NCI-H2171 (cell line): ENCODE measurements around the gene COLEC12.

ENCODE experiments used
- DNase-seq: peaks from one replicate; lab custom pipeline; 2025; lab: John Stamatoyannopoulos, UW

The COLEC12 gene

DNA sequence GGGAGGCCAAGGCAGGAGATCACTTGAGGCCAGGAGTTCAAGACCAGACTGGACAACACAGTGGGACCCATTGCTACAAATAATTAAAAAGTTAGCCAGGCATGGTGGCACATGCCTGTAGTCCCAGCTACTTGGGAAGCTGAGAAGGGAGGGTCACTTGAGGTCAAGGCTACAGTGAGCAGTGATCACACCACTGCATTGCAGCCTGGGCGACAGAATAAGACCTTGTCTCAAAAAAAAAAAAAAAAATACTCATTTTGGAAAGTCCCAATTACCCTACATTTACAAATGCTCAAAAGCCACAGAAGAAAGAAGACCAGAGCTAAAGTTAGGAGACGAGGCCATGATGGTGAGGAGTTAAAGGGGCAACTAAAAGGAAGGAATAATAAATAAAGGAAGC is 61.9 kb downstream of the COLEC12 start:
- DNase-seq: no peak

- no peak for DNase-seq
These were observed 64.6 kb downstream of the COLEC12 start for GRCh38 chr18:435940-436339.

GRCh38 chr18:434410-434809 is 66.1 kb downstream of the COLEC12 start:
- no peak for DNase-seq

GRCh38 chr18:433960-434359 is 66.5 kb downstream of the COLEC12 start:
- DNase-seq: no peak

- DNase-seq: no peak
These were observed 67.2 kb downstream of the COLEC12 start for GRCh38 chr18:433298-433697.

- DNase-seq: no peak
These were observed 67.7 kb downstream of the COLEC12 start for GRCh38 chr18:432791-433190.

DNA sequence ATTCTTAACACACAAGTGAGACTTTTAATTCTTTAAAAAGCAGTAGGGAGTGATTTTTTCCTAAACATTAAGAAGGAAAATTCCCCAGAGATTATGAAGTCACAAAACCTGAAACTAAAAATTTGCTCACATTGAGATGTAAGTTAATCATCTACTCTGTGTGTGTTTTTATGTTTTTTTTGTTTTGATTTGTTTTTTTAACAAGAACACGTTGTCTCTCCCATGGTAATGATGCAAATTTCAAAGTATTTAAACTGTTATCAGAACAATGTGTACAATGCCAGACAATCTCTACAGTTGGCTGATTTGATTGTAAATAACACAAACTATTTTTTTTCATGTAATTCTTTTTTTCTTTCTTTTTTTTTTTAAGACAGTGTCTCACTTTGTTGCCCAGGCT is 71.5 kb downstream of the COLEC12 start:
- DNase-seq: no peak

DNA sequence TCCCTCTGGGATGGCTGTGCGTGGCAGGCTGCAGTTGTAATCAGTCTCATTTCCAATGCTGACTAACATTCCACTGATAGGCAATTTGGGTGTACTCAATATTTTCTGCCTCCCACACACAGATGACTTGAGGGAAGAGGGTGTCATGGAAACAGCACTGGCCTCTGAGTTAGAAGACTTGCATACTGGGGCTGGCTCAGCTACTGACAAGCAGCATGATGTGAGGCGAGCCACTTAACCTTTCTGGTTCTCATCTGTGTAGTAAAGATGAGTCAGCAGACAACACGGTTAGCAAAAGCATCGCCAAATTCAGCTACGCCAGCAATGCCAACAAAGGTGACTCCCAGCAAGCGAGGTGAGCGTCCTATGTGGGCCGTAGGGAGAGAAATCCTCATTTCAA is 73.5 kb downstream of the COLEC12 start:
- no peak for DNase-seq

DNA sequence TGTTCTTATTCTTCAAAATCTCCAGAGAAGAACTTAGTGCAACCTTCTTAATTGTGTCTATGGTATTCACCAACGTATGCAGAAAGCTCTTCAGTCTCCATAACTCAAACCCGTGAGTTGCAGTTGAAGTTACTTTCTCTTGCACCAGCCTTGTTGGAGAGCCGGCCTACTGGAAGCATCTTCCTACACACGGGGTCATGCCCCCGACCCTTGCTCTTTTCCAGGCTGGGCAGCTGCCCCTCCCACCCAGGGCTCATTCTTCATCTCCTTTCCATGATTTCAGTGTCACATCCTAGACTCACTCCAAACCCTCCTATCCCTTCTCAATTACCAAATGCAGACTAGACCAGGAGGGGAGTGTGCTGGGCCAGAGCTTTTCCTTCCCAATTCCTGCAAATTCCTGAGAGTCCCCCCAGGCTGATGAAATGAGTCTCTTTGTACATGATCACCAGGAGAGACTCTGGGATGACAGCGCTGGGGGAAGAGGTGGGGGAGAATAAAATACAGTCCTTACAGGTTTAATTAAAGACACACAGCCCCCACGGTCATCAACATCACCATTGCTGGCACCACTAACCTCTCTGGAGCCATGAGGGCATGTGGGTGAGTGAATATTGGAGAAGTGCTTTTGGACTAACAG is 75.3 kb downstream of the COLEC12 start:
- no peak for DNase-seq

GRCh38 chr18:424668-425067 is 75.8 kb downstream of the COLEC12 start:
- no peak for DNase-seq

DNA sequence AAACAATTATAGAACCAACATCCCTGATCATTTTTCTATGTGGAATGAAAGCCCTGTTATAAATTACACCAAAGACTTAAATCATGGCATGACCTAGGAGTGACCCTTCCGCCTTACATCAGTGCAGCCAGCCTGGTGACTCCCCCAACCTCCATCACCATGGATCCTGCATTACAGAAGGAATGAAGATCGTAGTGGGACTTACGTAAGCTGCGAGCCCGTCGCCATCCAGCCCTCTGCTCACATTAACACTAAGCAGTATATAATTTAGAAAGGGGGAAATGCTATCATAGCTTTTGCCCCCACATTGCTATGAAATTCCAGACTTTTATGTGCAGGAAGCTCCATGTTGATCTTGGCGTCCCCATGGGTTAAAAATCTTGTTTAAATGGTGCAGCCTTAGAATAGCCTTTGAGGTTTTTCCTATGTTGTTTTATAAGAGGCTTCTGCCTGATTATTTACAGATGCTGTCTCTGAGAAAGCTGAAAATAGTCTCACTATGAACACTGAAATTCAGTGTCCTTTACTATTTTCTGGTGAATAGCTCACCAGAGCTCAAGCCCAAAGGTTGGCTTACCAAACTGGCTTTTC is 76.3 kb downstream of the COLEC12 start:
- no peak for DNase-seq

DNA sequence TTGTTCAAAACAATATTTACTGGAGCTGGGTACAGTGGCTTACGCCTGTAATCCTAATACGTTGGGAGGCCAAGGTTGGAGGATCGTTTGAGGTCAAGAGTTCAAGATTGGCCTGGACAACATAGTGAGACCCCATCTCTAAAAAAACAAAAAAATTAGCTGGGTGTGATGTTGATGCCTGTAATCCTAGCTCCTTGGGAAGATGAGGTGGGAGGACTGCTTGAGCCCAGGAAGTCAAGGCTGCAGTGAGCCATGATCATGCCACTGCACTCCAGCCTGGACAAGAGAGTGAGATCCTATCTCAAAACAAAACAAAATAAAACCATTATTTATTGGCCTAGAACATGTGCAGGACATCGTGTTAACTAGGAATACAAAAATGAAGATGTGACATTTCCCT is 77.5 kb downstream of the COLEC12 start:
- DNase-seq: no peak

- DNase-seq: no peak
These were observed 79.0 kb downstream of the COLEC12 start for GRCh38 chr18:421247-422155.

DNA sequence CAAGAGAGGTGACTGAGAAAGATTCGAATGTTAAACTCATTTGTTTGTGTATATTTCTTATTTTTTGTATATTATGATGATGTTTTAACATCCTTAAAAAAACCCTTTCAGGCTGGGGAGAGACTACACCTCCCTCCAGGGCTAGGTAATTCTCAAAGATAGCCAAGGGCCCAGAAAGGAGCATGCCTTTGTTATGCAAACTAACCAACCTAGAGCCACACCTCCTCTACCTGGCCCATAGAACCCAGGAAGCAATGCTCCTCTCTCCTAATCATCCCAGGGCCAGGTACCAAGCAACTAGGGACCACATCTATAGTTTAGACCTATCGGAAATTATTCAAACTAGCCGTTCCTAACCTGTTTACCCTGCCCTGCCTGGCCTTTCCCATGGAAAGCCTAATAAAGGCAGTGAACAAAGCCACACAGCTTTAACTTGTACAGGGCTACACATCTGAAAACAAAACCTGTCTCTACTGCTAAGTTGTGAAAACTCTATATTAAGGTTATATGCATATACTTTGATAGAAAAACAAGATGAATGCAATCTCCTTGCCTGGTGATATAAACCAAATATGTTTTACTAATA is 79.7 kb downstream of the COLEC12 start:
- no peak for DNase-seq

GRCh38 chr18:419541-420175 is 80.8 kb downstream of the COLEC12 start:
- no peak for DNase-seq

GRCh38 chr18:417495-417894 is 83.0 kb downstream of the COLEC12 start:
- no peak for DNase-seq

GRCh38 chr18:416930-417329 is 83.6 kb downstream of the COLEC12 start:
- DNase-seq: no peak

GRCh38 chr18:415617-416612 is 84.6 kb downstream of the COLEC12 start:
- DNase-seq: no peak

DNA sequence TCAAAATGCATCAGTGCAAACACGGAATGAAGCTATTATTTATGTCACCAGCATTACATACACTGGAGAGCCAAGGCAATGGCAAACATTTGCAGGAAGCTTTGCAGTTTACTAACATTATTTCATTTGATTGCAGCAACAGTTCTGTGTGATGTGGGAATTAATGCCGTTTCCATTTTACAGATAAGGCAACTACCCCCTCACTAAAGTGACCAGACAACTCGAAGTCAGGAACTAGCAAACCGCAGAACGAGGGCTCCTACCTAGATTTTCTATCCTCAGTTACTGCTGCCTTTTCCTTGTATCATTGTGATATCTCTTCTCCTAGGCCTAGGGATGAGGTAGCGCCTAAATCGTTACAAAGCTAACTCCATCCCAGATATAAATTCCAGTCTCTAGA is 85.5 kb downstream of the COLEC12 start:
- no peak for DNase-seq

GRCh38 chr18:413233-413632 is 87.3 kb downstream of the COLEC12 start:
- no peak for DNase-seq

DNA sequence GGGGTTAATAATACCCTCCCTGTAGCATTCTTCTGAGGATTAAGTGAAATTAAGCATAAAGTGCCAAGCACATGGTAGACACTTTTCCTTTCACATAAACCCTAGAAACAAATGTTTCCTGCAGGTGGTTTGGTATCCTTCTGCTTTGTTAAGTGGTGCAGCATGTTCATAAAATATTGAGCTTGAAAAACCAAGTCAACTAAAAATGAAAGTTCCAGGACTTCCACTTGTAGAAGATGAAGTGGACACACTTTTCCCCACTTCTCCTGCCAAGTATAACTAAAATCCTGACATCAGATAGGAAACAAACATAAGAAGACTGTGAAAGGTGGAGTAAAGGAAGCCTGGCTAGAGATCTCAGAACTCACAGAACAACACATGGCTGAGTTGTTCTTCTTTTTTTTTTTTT is 90.5 kb downstream of the COLEC12 start:
- DNase-seq: no peak
